RWPE1 (cell line): ENCODE measurements around the gene ADCY4.

Experiments
- CTCF ChIA-PET: fragments of 350-600 bp; sonication (Branson Sonifier 250); formaldehyde crosslinking; extraction: SDS; loops from one replicate; lab custom pipeline; 2021; lab: Yijun Ruan, JAX
- POLR2A ChIA-PET: fragments of 400-600 bp; formaldehyde crosslinking; extraction: SDS; loops from one replicate; lab custom pipeline; 2020; ENCODE audit warnings: antibody characterized with exemption; ENCODE audit not compliant: low non-redundant PET; lab: Yijun Ruan, JAX
- DNase-seq: peaks from one replicate; pipeline ENCODE4 v3.0.0; 2012; ENCODE audit warnings: low spot score
- H3K27ac ChIP-seq: fragments of 450-650 bp; 2 replicates; pipeline ENCODE4 v1.5.1; 2017
- TF ChIP-seq, protein P1 (sequence below): fragments of 450-650 bp; conservative IDR thresholded peaks from 2 replicates; pipeline ENCODE4 v1.5.1; 2017; ENCODE audit warnings: low read depth, mild to moderate bottlenecking

ADCY4 gene

DNA sequence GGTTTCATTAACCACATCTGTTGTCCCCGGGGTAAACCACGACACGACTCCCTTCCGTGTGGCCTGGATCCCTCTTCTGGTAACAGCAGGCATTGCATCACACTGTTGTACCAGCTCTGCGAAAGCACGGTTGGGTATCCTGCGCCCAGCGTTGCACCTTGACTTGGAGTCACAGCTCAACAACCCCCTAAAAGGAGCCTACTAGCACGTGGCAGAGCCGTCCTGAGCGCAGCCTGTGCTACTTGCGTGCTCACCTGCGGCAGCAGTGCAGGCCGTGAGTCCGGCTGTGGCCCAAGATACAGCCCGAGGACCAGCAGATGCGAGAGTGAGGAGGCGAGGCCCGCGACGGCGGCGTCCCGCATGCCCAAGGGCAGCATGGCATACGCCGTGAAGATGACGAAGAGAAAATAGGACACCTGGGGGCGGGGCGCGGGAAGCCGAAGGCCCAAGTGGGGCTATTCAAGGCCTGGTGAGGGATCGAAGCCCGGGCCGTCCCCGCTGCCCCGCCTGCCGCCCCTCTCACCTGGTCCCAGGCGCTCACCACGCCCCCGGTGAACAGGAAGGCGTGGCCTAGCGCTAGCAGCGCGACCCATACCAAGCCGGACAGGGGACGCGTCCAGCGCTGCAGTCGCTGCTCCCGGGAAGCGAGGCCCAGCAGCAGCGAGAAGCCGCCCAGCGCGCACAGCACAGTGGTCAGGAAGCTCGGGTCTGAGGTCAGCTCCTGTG, 2.4 kb downstream of the ADCY4 start:
- H3K27ac ChIP-seq: no peak overlapping the region
- POLR2A ChIA-PET: interaction anchor here (0.5 to 1.9 kb wide), 3 partner anchors 32 to 98 kb away, joined by 3 to 11 read pairs (median 7); partner anchors contain the start of genes CBLN3 and KHNYN
- peak; percentile 77 for DNase-seq
- TF ChIP-seq, protein P1, sequence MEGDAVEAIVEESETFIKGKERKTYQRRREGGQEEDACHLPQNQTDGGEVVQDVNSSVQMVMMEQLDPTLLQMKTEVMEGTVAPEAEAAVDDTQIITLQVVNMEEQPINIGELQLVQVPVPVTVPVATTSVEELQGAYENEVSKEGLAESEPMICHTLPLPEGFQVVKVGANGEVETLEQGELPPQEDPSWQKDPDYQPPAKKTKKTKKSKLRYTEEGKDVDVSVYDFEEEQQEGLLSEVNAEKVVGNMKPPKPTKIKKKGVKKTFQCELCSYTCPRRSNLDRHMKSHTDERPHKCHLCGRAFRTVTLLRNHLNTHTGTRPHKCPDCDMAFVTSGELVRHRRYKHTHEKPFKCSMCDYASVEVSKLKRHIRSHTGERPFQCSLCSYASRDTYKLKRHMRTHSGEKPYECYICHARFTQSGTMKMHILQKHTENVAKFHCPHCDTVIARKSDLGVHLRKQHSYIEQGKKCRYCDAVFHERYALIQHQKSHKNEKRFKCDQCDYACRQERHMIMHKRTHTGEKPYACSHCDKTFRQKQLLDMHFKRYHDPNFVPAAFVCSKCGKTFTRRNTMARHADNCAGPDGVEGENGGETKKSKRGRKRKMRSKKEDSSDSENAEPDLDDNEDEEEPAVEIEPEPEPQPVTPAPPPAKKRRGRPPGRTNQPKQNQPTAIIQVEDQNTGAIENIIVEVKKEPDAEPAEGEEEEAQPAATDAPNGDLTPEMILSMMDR: peak; percentile 85
- CTCF ChIA-PET: interaction anchor here (0.6 to 5.3 kb wide), 13 partner anchors 11 to 104 kb away, joined by 3 to 94 read pairs (median 4); partner anchors contain the start of genes CBLN3 and KHNYN

DNA sequence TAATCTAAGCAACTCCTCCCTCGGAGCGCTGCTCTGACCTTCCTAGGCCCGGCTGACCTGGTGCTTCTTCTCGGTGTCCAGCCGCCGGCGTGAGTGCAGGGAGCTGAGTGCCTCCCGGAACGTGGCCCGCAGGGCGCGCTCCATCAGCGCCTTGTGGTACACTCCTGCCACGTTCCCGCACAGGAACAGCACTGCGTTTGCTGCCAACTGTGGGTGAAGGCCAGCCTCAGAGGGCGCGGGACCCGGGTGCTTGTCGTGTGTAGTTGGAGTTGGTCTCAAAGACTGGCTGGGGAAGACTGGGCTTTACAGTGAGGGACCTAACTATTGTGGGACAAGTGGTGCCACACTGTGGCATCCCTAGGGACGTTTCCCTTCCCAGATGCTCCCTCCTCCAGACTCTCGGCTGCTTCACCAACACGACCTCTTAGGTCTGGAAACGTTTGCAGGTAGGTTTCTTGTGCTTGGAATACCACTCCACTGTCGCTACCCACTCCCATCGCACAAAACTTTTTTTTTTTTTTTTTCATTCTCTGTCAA, 3.1 kb downstream of the ADCY4 start:
- no peak for DNase-seq
- ChIA-PET POLR2A (interaction anchor here (0.5 to 0.7 kb wide), 2 partner anchors 31 to 87 kb away, joined by 3 to 7 read pairs; no protein-coding TSS in a partner anchor), CTCF (interaction anchor here (0.6 to 5.3 kb wide), 6 partner anchors 10 to 105 kb away, joined by 3 to 94 read pairs (median 10); partner anchors contain the start of genes CBLN3 and KHNYN)
- H3K27ac ChIP-seq: no peak overlapping the region
- TF ChIP-seq, protein P1: no peak

GRCh38 chr14:24330973-24331674, 3.7 kb downstream of the ADCY4 start:
- ChIA-PET POLR2A (no interaction called here), CTCF (interaction anchor here (0.6 to 4.0 kb wide), 3 partner anchors 105 to 957 kb away, joined by 3 to 62 read pairs (median 3); no protein-coding TSS in a partner anchor)
- 0 out of 2 replicates have a peak overlapping the region, but pooled peaks have one; percentile 11 for H3K27ac ChIP-seq
- DNase-seq: no peak
- TF ChIP-seq, protein P1: no peak

DNA sequence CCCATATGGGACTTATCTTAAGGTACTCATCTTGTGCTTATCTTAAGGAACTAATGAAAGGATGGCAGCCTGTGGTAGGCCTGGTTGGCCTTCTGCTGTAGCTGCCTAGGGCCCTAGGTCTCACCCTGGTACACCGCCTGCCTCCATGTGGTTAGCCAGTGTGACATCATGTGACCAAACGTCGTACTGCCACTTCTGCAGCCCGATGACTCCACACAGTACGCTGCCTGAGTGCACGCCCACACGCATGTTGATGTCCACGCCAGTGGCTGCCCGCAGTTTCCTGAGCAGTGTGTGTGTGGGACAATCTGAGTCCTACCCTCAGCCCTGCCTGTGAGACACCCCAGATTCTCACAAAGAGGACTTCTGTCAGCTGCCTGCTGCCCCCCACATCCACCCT, 5.1 kb downstream of the ADCY4 start:
- ChIA-PET POLR2A (no interaction called here), CTCF (interaction anchor here (0.6 to 1.4 kb wide), 3 partner anchors 11 to 107 kb away, joined by 3 to 5 read pairs (median 3); no protein-coding TSS in a partner anchor)
- H3K27ac ChIP-seq: no peak overlapping the region
- TF ChIP-seq, protein P1: no peak
- no peak for DNase-seq

DNA sequence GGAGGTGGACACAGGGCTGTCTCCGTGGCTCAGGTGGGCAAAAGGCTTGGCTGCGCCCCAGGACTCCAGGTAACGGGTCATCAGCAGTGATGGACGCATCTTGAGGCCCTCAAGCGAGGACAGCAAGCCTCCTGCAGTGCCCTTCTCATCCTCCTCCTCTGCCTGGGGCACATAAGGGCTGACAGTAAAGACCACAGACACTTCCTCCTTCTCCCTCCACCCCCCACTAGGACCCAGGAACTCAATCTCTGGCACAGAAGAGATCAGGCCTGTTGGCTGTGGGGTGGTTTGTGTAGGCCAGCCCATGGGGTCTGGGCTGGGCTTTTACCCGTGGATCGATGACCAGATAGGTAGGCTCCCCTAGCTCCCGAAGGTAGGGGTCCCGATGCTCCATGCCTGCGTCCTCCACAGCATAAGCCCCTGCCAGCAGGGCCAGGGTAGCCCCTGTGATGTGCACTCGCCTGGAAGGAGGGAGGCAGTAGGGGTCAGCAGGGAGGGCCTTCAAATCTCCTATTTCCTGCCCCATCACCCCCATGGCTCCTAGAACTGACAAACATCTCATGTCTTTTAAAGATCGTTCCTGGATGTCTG, 5.7 kb downstream of the ADCY4 start:
- ChIA-PET POLR2A (no interaction called here), CTCF (interaction anchor here (0.6 to 3.1 kb wide), 5 partner anchors 11 to 107 kb away, joined by 3 to 19 read pairs (median 3); partner anchors contain the start of genes CBLN3 and KHNYN)

More for the DNA sequence above, 5.7 kb downstream of the ADCY4 start:
- TF ChIP-seq, protein P1: no peak
- no peak overlapping the region for H3K27ac ChIP-seq
- no peak for DNase-seq
